ENCODE results near the gene SNRNP48. TPM values are rescaled to one million over a fixed set of nuclear protein-coding genes. Genes with fewer than 3 reads are reported as not detected.

The SNRNP48 gene
- total RNA-seq, 1 experiment from 2014 or later: 7.7 TPM

GRCh38 chr6:7628909-7629308 is 38.9 kb downstream of the SNRNP48 start:
- Histone ChIP-seq H3F3A (ENCODE audit: low read length, unreplicated experiment) (no peaks in the 10 kb centered on the region), H3K27me3 (ENCODE audit: low read length) (no peaks in the 10 kb centered on the region), H3K79me2 (ENCODE audit: low read length) (no peaks in the 10 kb centered on the region), H3K9me3 (ENCODE audit: low read length) (no peaks in the 10 kb centered on the region), H3K4me1 (ENCODE audit: insufficient read depth, low read length) (no peaks in the 10 kb centered on the region), H3K4me2 (ENCODE audit: low read length) (no peak overlapping the region), H3K9me2 (replicated peaks; ENCODE audit: low read length) (no peaks in the 10 kb centered on the region), H3K27ac (ENCODE audit: low read length) (no peak overlapping the region), H3K4me3 (ENCODE audit: low read length) (no peak overlapping the region), H3K9ac (ENCODE audit: low read length) (no peak overlapping the region), H4K20me1 (ENCODE audit: low read length) (no peaks in the 10 kb centered on the region), H2AFZ (ENCODE audit: low read length) (no peak overlapping the region), H3K36me3 (ENCODE audit: low read depth, low read length) (no peaks in the 10 kb centered on the region)
- TF ChIP-seq CTCF (conservative IDR thresholded peaks at IDR 0.05; ENCODE audit: low read depth, low read length): no peak
- TF ChIP-seq EZH2phosphoT487 (IDR thresholded peaks at IDR 0.05; ENCODE audit: borderline replicate concordance, low read length): no peak
- TF ChIP-seq EZH2 (IDR thresholded peaks at IDR 0.05; ENCODE audit: low read length, unreplicated experiment): no peak
- ChIA-PET CTCF (no interaction called here), POLR2A (ENCODE audit: unreplicated experiment) (no interaction called here)
- DNase-seq (no peak), ATAC-seq (no peak)
- intact Hi-C loops (cut with micrococcal nuclease): no loop called here
- BruUV-seq (replicated peaks): no TSS peak

DNA sequence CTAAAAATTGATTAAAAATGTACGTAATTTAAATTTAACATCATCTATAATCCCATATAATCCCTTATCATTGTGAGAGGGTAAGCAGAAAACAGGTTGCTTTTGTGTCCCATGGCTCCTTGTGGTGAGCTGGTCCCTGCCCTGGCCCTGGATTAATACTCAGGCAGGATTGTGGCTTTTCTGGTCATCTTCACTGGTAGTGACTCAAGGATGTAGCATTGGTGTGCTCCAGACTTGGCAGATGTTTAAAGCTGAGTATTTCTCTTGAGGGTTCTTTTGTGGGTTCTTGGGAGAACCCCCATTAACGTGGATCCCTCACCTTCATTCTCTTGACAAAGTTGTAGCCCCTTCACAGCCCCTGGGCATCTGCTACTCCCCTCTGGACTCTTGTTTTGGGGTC is 39.3 kb downstream of the SNRNP48 start:
- Histone ChIP-seq H3K36me3 (ENCODE audit: low read depth, low read length) (no peaks in the 10 kb centered on the region), H3K9me3 (ENCODE audit: low read length) (no peaks in the 10 kb centered on the region), H3K9ac (ENCODE audit: low read length) (no peak overlapping the region), H3K27ac (ENCODE audit: low read length) (no peak overlapping the region), H2AFZ (ENCODE audit: low read length) (no peak overlapping the region), H3K79me2 (ENCODE audit: low read length) (no peaks in the 10 kb centered on the region), H3K4me1 (ENCODE audit: insufficient read depth, low read length) (no peaks in the 10 kb centered on the region), H3K9me2 (replicated peaks; ENCODE audit: low read length) (no peaks in the 10 kb centered on the region), H4K20me1 (ENCODE audit: low read length) (no peaks in the 10 kb centered on the region), H3K4me2 (ENCODE audit: low read length) (no peak overlapping the region), H3K4me3 (ENCODE audit: low read length) (no peak overlapping the region), H3K27me3 (ENCODE audit: low read length) (no peaks in the 10 kb centered on the region), H3F3A (ENCODE audit: low read length, unreplicated experiment) (no peaks in the 10 kb centered on the region)
- BruUV-seq (replicated peaks): no TSS peak
- TF ChIP-seq CTCF (conservative IDR thresholded peaks at IDR 0.05; ENCODE audit: low read depth, low read length) (no peak), EZH2phosphoT487 (IDR thresholded peaks at IDR 0.05; ENCODE audit: borderline replicate concordance, low read length) (no peak), EZH2 (IDR thresholded peaks at IDR 0.05; ENCODE audit: low read length, unreplicated experiment) (no peak)
- ChIA-PET POLR2A (ENCODE audit: unreplicated experiment) (no interaction called here), CTCF (no interaction called here)
- DNase-seq: no peak
- intact Hi-C loops (cut with micrococcal nuclease): no loop called here
- no peak for ATAC-seq

GRCh38 chr6:7630792-7631191 is 40.8 kb downstream of the SNRNP48 start:
- intact Hi-C loops (cut with micrococcal nuclease): no loop called here
- BruUV-seq (replicated peaks): no TSS peak
- no peak for ATAC-seq

More at GRCh38 chr6:7630792-7631191, 40.8 kb downstream of the SNRNP48 start:
- no peaks in the 10 kb centered on the region for H3K9me2 ChIP-seq (replicated peaks; ENCODE audit: low read length)
- H3K27ac ChIP-seq (ENCODE audit: low read length): no peak overlapping the region
- ChIA-PET POLR2A (ENCODE audit: unreplicated experiment) (no interaction called here), CTCF (no interaction called here)
- TF ChIP-seq CTCF (conservative IDR thresholded peaks at IDR 0.05; ENCODE audit: low read depth, low read length) (no peak), EZH2phosphoT487 (IDR thresholded peaks at IDR 0.05; ENCODE audit: borderline replicate concordance, low read length) (no peak), EZH2 (IDR thresholded peaks at IDR 0.05; ENCODE audit: low read length, unreplicated experiment) (no peak)
- H3K4me3 ChIP-seq (ENCODE audit: low read length): no peak overlapping the region
- no peaks in the 10 kb centered on the region for H3K9me3 ChIP-seq (ENCODE audit: low read length)
- no peaks in the 10 kb centered on the region for H3K27me3 ChIP-seq (ENCODE audit: low read length)
- no peak overlapping the region for H3K9ac ChIP-seq (ENCODE audit: low read length)
- H3K4me1 ChIP-seq (ENCODE audit: insufficient read depth, low read length): no peaks in the 10 kb centered on the region
- no peaks in the 10 kb centered on the region for H3K79me2 ChIP-seq (ENCODE audit: low read length)
- H3K4me2 ChIP-seq (ENCODE audit: low read length): no peak overlapping the region
- no peaks in the 10 kb centered on the region for H4K20me1 ChIP-seq (ENCODE audit: low read length)
- no peak for DNase-seq
- no peaks in the 10 kb centered on the region for H3K36me3 ChIP-seq (ENCODE audit: low read depth, low read length)
- no peaks in the 10 kb centered on the region for H3F3A ChIP-seq (ENCODE audit: low read length, unreplicated experiment)
- no peak overlapping the region for H2AFZ ChIP-seq (ENCODE audit: low read length)

Data from PC-3 (cell line).